Right kidney (tissue), 1 donor: ENCODE results near the gene CORO2A.

Source experiments
- DNase-seq: peaks from one replicate; pipeline ENCODE4 v3.0.0-alpha.2; 2016

Gene CORO2A

DNA sequence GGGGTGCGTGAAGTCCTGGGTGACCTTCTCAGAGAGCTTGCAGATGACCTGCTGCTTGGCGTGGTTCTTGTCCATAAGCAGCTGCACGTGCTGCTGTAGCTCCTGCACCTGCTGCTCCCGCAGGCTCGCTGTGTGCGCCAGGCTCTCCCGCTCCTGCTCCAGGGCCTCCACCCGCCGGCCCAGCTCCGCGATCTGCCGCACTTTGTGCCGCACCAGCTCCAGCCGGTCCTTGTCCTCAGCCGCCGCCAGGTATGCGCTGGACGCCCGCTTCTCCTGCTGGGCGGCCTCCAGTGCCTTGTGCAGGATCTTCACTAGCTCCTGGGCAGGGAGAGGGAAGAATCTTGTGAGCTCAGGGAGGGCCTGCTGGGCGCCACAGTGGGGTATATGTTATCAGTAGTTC is 28.5 kb upstream of the CORO2A start:
- DNase-seq, result no peak

- no peak for DNase-seq
Measured at GRCh38 chr9:98219794-98220370, 27.4 kb upstream of the CORO2A start.

DNA sequence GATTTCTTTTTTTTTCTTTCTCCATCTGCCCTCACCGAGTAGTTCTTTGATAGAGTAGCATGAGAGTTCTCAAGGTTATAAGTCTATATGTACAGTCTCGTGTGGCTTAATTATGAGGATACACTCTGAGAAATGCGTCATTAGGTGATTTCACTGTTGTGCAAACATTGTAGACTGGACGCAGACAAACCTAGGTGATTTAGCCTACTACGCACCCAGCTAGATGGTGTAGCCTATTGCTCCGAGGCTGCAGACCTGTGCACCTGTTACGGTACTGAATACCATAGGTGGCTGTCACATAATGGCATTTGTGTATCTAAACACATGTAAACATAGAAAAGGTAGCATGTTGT is 26.9 kb upstream of the CORO2A start:
- DNase-seq, result no peak

GRCh38 chr9:98218562-98219363 is 26.3 kb upstream of the CORO2A start:
- no peak for DNase-seq

- no peak for DNase-seq
Measured at GRCh38 chr9:98217255-98217654, 24.8 kb upstream of the CORO2A start.

DNA sequence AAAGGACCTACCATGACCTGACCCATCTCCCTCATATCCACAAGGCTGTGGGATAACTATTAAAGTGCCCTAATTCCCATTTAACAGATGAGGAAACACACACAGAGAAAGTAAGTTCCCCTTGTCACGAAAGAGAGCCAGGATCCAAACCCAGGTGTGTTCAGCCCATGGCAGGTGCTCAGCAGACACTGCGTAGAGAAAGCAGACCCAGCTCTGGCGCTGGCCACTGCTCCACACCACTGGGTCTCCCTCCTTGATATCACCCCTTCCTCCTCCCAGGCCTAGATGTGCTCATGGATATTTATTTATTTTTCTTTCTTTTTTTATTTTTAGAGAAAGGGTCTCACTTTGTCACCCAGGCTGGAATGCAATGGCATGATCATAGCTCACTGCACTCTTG is 24.0 kb upstream of the CORO2A start:
- no peak for DNase-seq

DNA sequence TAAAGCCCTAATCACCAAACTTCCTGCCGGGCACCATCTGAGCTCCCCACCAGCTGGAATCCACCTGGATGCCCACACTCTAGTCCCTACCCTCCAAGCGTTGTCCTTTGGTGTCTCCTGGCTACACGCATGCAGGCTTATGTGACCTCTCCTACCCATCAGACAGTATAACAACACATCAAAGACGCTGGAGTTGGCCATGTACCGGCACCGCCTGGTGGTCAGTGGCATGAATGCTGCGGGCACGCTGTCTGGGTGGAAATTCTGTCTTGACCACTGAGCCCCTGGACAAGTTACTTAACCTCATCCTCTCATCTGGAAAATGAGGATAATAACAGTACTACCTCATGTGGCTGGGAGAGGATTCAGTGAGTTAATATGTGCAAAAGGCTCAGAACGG is 23.4 kb upstream of the CORO2A start:
- no peak for DNase-seq

GRCh38 chr9:98215271-98215670 is 22.8 kb upstream of the CORO2A start:
- no peak for DNase-seq

DNA sequence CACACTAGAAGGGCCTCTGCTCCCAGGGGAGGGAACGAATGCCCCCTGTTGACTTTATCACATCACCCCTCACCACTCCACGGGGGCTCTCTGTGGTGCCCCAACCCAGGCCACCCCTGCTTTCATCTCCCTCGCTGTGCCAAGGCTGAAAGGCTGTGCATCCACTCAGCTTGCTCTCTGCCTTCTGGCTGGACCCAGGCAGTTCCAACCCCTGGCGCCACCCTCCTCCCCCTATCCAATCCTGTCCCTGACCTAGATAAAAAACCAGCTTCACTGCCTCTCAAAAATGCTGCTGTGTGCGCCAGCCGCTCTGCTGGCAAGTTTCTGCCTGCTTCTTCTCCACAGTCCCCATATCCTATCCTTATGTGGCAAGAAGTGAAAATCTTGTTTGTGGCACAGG is 22.4 kb upstream of the CORO2A start:
- DNase-seq, result no peak

DNA sequence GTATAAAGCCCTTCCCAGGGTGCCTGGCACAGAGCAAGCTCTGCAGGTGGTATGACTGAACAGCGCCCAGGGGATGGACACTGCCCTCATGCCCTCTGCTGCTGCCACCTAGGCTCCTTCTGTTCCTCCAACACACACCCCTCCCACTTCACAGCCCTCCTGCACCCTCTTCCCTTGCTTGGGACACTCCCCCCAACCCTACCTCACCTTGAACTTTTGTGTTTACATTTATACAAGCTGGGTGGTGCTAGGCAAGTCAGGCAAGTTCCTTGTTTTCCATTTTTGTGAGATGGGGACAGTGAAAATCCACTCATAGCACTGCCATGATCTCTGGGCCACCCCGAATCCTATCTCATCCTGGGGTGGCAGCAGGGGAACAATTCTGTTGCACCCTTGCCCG is 18.8 kb upstream of the CORO2A start:
- no peak for DNase-seq

DNA sequence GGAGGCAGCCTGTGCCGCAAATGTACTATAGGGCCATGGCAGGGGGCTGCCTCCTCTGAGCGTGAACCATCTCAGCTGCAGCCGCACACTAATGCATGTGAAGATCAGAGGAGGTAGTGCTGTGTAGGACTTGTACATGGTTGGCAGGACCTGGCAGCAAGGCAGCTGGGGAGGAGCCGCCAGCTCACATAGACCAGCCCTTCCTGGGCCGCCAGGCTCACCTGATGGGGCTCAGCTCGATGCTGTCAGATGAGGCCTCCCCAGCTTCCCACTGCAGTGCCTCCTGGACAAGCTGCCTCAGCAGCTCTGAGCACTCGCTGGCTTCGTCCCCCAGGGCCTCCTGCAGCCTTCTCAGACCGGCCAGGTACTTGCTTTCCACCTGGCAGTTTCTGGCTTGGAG is 18.0 kb upstream of the CORO2A start:
- DNase-seq, result no peak

GRCh38 chr9:98209530-98209929 is 17.1 kb upstream of the CORO2A start:
- no peak for DNase-seq

- DNase-seq, result no peak
Measured at GRCh38 chr9:98208635-98209034, 16.2 kb upstream of the CORO2A start.

DNA sequence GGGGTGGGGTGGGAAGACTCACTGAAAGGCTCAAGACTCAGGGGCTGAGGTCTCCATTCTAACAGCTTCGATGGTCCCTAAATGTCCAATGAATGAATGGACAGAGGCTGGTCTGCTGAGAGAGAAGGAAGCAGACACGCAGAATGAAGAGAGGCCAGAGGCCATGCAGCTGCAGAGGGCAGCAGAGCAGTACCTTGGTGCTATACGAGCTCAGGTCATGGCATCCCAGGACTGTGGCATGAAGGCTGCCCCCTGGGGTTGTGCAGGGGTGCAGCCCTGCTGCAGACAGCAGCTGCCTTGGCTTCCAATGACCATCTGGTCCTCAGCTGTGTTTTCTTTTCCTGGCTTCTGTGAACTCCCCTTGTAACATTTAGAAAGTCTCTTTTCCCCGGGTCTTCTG is 15.2 kb upstream of the CORO2A start:
- DNase-seq, result no peak

DNA sequence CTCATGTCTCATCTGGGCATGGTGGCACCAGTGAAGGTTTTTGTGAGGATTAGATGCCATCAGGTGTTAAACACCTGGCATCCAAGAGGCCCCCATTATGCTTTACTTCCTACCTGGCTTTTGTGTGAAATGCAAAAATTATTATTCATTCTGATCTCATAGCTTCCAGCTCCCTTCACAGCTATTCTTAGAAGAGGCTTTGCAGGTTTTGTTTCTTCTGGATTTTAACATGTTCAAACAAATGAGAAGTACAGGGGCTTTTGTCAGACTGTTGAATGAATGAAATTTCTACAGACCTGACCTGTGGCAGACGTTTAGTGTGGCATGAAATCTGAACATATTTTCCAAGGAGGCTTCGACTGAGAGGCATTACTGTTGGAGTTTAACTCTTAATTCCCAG is 14.3 kb upstream of the CORO2A start:
- no peak for DNase-seq

GRCh38 chr9:98204692-98205091 is 12.3 kb upstream of the CORO2A start:
- no peak for DNase-seq

DNA sequence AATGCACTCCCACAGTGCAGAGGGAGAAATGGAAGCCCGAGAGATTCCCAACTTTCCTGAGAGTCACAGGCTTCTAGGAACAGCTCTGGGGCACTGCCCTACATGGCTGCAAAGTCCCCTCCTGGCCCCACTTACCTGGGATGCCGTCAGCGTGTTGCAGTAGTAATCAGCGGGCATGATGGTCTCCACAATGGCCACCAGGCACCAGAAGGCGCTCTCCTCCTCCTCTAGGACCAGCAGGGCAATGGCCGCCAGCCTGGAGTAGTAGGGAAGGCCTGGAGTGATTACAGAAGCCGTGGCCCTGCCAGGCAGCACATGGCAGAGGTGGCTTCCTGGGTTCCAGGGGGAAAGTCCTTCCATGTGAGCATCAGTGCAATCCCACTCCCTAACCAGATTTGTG is 10.7 kb upstream of the CORO2A start:
- DNase-seq, result no peak

DNA sequence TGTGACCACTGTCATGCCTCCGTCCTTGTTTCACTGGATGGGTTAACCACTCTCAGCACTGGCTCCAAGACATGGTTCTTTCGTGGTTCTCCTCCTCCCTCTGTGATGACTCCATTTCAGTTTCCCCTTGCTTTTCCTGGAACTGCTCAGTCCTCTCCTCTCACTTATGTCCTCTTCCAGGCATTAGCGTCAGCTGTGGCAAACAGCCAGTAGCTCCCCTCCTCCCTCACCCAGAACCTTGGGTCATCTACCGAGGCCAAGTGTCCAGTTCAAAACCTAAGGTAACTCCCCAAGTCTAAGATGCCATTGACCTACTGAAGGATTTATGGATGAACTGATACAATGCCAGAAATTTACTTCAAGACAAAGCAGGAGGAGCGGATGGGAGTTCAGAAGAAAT is 9.8 kb upstream of the CORO2A start:
- no peak for DNase-seq

DNA sequence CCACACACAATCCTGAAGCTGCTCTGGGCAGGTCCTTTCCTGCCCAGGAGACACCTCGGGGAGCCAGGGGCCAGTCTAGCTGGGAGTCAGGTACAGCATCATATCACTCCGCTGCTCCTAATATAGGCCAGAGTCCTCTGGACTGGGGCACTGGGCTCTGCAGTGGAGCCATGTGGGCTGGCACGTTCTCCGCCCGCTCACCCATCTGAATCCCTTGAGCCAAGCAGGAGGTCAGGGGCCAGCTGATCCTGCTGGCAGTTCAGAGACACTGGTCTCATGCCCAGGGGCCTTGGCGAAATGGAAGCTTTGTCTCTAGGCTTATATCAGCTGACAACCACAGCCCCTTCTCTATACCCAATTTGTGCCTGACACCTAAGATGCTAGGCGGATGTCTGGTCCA is 9.3 kb upstream of the CORO2A start:
- DNase-seq, result no peak

GRCh38 chr9:98201102-98201501 is 8.7 kb upstream of the CORO2A start:
- DNase-seq, result no peak

- DNase-seq, result no peak
Measured at GRCh38 chr9:98199388-98200033, 7.1 kb upstream of the CORO2A start.

- no peak for DNase-seq
Measured at GRCh38 chr9:98195671-98196070, 3.2 kb upstream of the CORO2A start.

DNA sequence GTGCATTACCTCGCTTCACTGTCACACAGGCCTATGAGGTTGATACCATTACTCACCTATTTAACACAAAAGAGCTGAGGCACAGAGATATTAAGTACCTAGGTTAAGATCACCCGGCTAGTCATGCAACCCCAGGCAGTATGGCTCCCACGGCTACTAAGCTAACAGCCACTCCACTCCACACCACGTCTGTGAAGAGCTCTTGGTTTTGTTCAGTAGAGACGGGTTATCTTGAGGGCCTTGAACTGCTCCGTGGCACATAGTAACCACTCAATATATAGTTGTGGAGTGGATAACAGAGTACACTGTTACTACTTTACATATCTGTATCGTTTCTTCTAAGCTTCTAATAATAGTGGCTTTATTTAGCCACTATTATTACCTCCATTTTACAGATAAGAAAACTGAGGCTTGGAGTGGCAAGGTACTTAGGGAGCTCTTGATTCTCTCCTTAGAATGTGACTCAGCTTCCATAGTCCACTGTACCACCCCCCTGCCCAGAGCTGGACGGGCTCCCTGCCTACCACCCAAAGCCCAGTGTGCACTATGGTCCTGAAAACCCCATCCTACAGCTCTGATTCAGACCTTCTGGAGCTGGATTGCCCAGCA is 1.0 kb upstream of the CORO2A start:
- DNase-seq, result no peak
